ENCODE data around the gene MUC4. TPM values are rescaled to one million over a fixed set of nuclear protein-coding genes. Genes with fewer than 3 reads are reported as not detected.

Gene MUC4
- total RNA-seq, 4 donors from 2014 or later = 0.27 TPM; not detected in 3

DNA sequence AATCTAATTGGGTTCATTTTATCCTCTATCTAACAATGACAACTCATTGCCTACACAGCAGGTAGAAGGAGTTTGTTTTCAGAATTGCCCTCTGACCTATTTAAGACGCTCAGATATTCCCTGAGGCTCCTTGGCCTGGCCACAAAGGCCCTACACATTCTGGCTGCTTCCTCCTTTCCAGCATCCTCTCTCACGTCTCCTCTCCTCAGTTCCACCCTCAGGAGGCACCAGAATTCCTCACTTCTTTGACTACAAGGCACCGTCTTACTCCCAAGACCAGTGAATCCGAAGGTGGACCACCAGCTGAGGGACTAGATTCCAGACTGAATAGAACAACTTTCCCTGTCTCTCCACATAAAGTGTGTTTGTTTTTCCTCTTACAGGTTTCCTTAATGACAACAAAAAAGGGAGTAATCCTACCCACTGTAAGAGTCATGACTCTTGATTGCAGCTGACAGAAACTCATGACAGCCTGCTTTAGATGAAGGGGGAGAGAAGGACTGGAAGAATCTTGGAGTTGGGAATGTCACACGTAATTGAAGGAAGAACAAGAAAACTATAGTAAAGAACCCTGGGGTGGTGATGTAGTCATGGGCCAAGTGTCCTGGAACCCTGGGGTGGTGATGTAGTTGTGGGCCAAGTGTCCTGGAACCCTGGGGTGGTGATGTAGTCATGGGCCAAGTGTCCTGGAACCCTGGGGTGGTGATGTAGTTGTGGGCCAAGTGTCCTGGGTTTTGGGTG is 112.9 kb downstream of the MUC4 start:
- in situ Hi-C loops (cut with MboI; ENCODE audit: low sequenced_read_pairs in 4 of 4) = loop anchor here in 1 of 4 donors (25.0 kb wide), 1 partner anchor 263 kb away; no protein-coding TSS in a partner anchor

DNA sequence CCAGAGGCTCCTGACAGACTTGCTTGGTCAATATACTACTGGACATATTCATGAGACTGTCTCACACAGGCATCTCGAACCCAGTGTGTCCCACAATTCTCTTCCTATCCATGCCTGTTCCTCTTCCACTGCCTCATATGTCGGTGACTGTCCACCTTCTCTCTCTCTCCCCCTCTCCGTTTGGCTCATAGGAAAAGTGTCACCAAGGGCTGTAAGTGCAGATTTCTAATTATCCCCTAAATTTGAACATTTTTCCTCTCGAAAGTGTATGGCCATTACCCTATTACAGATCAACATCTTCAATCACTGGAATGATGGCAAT is 113.4 kb downstream of the MUC4 start:
- intact Hi-C loops (cut with DNase I; ENCODE audit: low total_unique reads) = no loop called here
- no peaks in the 10 kb centered on the region for H3K9me3 ChIP-seq
- no peak for ATAC-seq
- H3K36me3 ChIP-seq = peaks cover 0 to 38% of the 10 kb centered on the region in 2 donors
- H3K27me3 ChIP-seq = no peaks in the 10 kb centered on the region
- in situ Hi-C loops (cut with MboI; ENCODE audit: low sequenced_read_pairs in 4 of 4) = loop anchor here in 1 of 4 donors (25.0 kb wide), 1 partner anchor 264 kb away; no protein-coding TSS in a partner anchor
- H3K4me3 ChIP-seq = no peak overlapping the region
- H3K4me1 ChIP-seq = peaks cover 0 to 10% of the 10 kb centered on the region in 2 donors
- no peak for DNase-seq
- H3K27ac ChIP-seq = peak overlapping the region in 3 of 4 donors; percentile 9 to 58 (median 15)
- TF ChIP-seq, protein P1, sequence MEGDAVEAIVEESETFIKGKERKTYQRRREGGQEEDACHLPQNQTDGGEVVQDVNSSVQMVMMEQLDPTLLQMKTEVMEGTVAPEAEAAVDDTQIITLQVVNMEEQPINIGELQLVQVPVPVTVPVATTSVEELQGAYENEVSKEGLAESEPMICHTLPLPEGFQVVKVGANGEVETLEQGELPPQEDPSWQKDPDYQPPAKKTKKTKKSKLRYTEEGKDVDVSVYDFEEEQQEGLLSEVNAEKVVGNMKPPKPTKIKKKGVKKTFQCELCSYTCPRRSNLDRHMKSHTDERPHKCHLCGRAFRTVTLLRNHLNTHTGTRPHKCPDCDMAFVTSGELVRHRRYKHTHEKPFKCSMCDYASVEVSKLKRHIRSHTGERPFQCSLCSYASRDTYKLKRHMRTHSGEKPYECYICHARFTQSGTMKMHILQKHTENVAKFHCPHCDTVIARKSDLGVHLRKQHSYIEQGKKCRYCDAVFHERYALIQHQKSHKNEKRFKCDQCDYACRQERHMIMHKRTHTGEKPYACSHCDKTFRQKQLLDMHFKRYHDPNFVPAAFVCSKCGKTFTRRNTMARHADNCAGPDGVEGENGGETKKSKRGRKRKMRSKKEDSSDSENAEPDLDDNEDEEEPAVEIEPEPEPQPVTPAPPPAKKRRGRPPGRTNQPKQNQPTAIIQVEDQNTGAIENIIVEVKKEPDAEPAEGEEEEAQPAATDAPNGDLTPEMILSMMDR (IDR thresholded peaks at IDR 0.05 in 4 of 5, conservative IDR thresholded peaks at IDR 0.05 in 1 of 5) = no peak
- TF ChIP-seq POLR2A (IDR thresholded peaks at IDR 0.05) = no peak

More for the DNA sequence above, 112.9 kb downstream of the MUC4 start:
- no peak for TF ChIP-seq POLR2A (IDR thresholded peaks at IDR 0.05)
- TF ChIP-seq, protein P1 (IDR thresholded peaks at IDR 0.05 in 4 of 5, conservative IDR thresholded peaks at IDR 0.05 in 1 of 5) = no peak
- intact Hi-C loops (cut with DNase I; ENCODE audit: low total_unique reads) = no loop called here
- Histone ChIP-seq H3K36me3 (peaks cover 0 to 32% of the 10 kb centered on the region in 2 donors), H3K4me3 (no peak overlapping the region), H3K27me3 (no peaks in the 10 kb centered on the region), H3K9me3 (no peaks in the 10 kb centered on the region), H3K4me1 (peaks cover 0 to 10% of the 10 kb centered on the region in 2 donors), H3K27ac (peak overlapping the region in 2 of 4 donors; percentile 9 to 58)
- DNase-seq = no peak
- ATAC-seq = no peak

DNA sequence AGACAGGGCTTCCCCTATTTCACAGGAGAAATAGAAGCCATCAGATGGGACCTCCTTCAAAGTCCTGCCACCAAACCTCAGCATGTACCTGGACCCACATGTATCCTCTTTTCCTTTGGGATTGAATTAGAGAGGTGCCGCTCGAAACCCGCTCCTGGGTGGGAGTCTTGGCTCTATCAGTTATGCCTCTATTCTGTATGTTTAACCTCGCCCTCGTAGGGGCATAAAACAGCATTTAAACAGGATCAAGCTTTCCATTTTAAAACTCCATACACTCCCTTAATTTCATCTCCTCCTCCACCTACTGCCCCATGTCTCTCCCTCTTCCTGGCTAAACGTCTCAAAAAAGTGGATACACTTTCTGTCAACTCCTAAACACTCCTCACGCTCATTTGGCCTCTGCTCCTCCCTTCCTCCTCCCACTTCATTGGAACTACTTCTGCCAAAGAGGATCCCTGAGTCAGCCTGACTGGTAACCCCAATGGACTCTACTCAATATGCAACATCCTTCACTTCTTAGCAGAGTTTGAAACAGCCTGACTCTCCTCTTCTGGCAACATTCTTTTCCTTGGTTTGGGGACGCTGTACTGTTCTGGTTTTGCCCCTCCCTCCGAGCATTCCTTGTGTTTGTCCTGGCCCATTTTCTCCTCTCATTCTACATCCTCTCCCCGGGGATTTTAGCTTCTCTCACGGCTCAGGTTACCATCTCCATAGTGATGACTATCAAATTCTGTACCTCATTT is 114.0 kb downstream of the MUC4 start:
- Histone ChIP-seq H3K27ac (peak overlapping the region in 2 of 4 donors; percentile 15 to 58), H3K4me3 (no peak overlapping the region), H3K4me1 (peaks cover 0 to 10% of the 10 kb centered on the region in 2 donors), H3K36me3 (peaks cover 0 to 43% of the 10 kb centered on the region in 2 donors), H3K27me3 (no peaks in the 10 kb centered on the region), H3K9me3 (no peaks in the 10 kb centered on the region)
- ATAC-seq (peak in 1 of 2 donors; percentile 67), DNase-seq (no peak)
- no peak for TF ChIP-seq POLR2A (IDR thresholded peaks at IDR 0.05)
- TF ChIP-seq, protein P1 (IDR thresholded peaks at IDR 0.05 in 4 of 5, conservative IDR thresholded peaks at IDR 0.05 in 1 of 5) = no peak
- in situ Hi-C loops (cut with MboI; ENCODE audit: low sequenced_read_pairs in 4 of 4) (loop anchor here in 1 of 4 donors (25.0 kb wide), 1 partner anchor 265 kb away; no protein-coding TSS in a partner anchor), intact Hi-C loops (cut with DNase I; ENCODE audit: low total_unique reads) (no loop called here)

MicroRNAs encoded within 50 kb of the gene (microRNA counts, 767-probe panel; counts per million panel counts)
- microRNA hsa-miR-570-3p = 356 to 448 counts per million in 2 donors

Small RNAs within 50 kb of the gene (microRNA-seq; reads per million reads assigned to microRNA genes)
- 0 reads per million in 2 donors for gene MIR570 (ENCODE audit: borderline replicate concordance in 2 of 2)

Other genes starting within 250 kb of the MUC4 start
- 100 to 1,000 TPM; 602 to 801 (median 626) TPM for gene APOD, start 228.0 kb downstream of the MUC4 start, total RNA-seq
- gene MUC20, start 91.0 kb downstream of the MUC4 start, total RNA-seq = 1 to 10 TPM; 1.5 to 7.0 (median 3.2) TPM
- 10 to 100 TPM; 40.5 to 54.0 (median 49.3) TPM for gene TNK2, start 96.6 kb upstream of the MUC4 start, total RNA-seq

Measured in gastrocnemius medialis (tissue), 4 donors.